HepG2 (cell line): ENCODE results near the gene GRIN3B. TPM values are rescaled to one million over a fixed set of nuclear protein-coding genes. Genes with fewer than 3 reads are reported as not detected.
A peak's percentile ranks its signal among the peaks of the same experiment; 100 is the strongest.

ENCODE experiments used
- CBX5 ChIP-seq: sonication (generic); formaldehyde crosslinking; IDR thresholded peaks from 2 replicates; pipeline ENCODE4 v1.4.0; 2020; ENCODE audit warnings: missing genetic modification reagents, borderline replicate concordance
- GFI1 ChIP-seq: sonication (generic); formaldehyde crosslinking; IDR thresholded peaks from 2 replicates; pipeline ENCODE4 v1.5.0; 2020; ENCODE audit warnings: missing genetic modification reagents, mild to moderate bottlenecking, borderline replicate concordance
- HOXA9 ChIP-seq: sonication (generic); formaldehyde crosslinking; IDR thresholded peaks from 2 replicates; pipeline ENCODE4 v1.8.1; 2022; ENCODE audit warnings: missing genetic modification reagents, mild to moderate bottlenecking, moderate library complexity, borderline replicate concordance
- MEF2D ChIP-seq: sonication (generic); formaldehyde crosslinking; IDR thresholded peaks from 2 replicates; pipeline ENCODE4 v1.5.1; 2020; ENCODE audit warnings: mild to moderate bottlenecking, missing genetic modification reagents
- NR2C2 ChIP-seq: sonication (generic); formaldehyde crosslinking; IDR thresholded peaks from 2 replicates; pipeline ENCODE4 v1.4.0; 2020; ENCODE audit warnings: missing genetic modification reagents, mild to moderate bottlenecking, moderate library complexity, borderline replicate concordance
- PHF21A ChIP-seq: sonication (generic); formaldehyde crosslinking; IDR thresholded peaks from 2 replicates; pipeline ENCODE4 v1.5.0; 2020; ENCODE audit warnings: mild to moderate bottlenecking, missing genetic modification reagents
- RXRB ChIP-seq: IDR thresholded peaks from 2 replicates; pipeline ENCODE4 v1.6.1; 2016; ENCODE audit warnings: borderline replicate concordance, missing genetic modification reagents, missing compliant biosample characterization
- SIN3B ChIP-seq: fragments of 150-350 bp; IDR thresholded peaks from 2 replicates; pipeline ENCODE4 v1.6.1; 2014; ENCODE audit warnings: low read length
- SNAI1 ChIP-seq: sonication (generic); formaldehyde crosslinking; IDR thresholded peaks from 2 replicates; pipeline ENCODE4 v1.5.0; 2020; ENCODE audit warnings: mild to moderate bottlenecking, missing genetic modification reagents, borderline replicate concordance
- U2AF1 ChIP-seq: fragments of 200-400 bp; formaldehyde crosslinking; optimal IDR thresholded peaks from 2 replicates; pipeline ENCODE3; 2017; ENCODE audit warnings: mild to moderate bottlenecking, low read depth, low read length
- U2AF2 ChIP-seq: fragments of 200-400 bp; formaldehyde crosslinking; IDR thresholded peaks from 2 replicates; pipeline ENCODE4 v1.6.1; 2017; ENCODE audit warnings: low read depth, mild to moderate bottlenecking, low read length
- ZBTB3 ChIP-seq: sonication (generic); formaldehyde crosslinking; IDR thresholded peaks from 2 replicates; pipeline ENCODE4 v1.4.0; 2020; ENCODE audit warnings: low read depth, mild to moderate bottlenecking, moderate library complexity, missing genetic modification reagents, borderline replicate concordance
- ZC3H4 ChIP-seq: sonication (generic); formaldehyde crosslinking; IDR thresholded peaks from 2 replicates; pipeline ENCODE4 v1.4.0; 2020; ENCODE audit warnings: missing genetic modification reagents, borderline replicate concordance
- ZNF232 ChIP-seq: sonication (generic); formaldehyde crosslinking; IDR thresholded peaks from 2 replicates; pipeline ENCODE4 v1.4.0; 2020; ENCODE audit warnings: missing genetic modification reagents, borderline replicate concordance
- ZNF264 ChIP-seq: sonication (generic); formaldehyde crosslinking; IDR thresholded peaks from 2 replicates; pipeline ENCODE4 v1.4.0; 2020; ENCODE audit warnings: missing genetic modification reagents
- ZNF562 ChIP-seq: sonication (generic); formaldehyde crosslinking; IDR thresholded peaks from 2 replicates; pipeline ENCODE4 v1.8.0; 2022; ENCODE audit warnings: missing genetic modification reagents, borderline replicate concordance
- ZNF572 ChIP-seq: sonication (generic); formaldehyde crosslinking; IDR thresholded peaks from 2 replicates; pipeline ENCODE4 v1.5.1; 2020; ENCODE audit warnings: mild to moderate bottlenecking, missing genetic modification reagents
- ZSCAN31 ChIP-seq: sonication (generic); formaldehyde crosslinking; IDR thresholded peaks from 2 replicates; pipeline ENCODE4 v1.5.0; 2020; ENCODE audit warnings: low read depth, mild to moderate bottlenecking, missing genetic modification reagents
- polyA plus RNA-seq, 8 experiments: library from polyadenylated mRNA; depleted of rRNA in 3 of 8; stranded (reverse) in 7 of 8; unstranded in 1 of 8; fragments of >200 nt; fragmentation: Illumina TruSeq in 4 of 8; extraction: Trizol in 4 of 8; gene quantifications; 2 replicates each; pipeline versions ENCODE4 v1.2.1 to v1.2.3, GENCODE V29; 2011 to 2016; ENCODE audit warnings: low read depth in 4 of 8, missing spikeins in 1 of 8, mixed read lengths in 1 of 8; ENCODE audit not compliant: insufficient read depth in 1 of 8
- total RNA-seq, 5 experiments: library from RNA; depleted of rRNA; stranded (reverse); fragments of >200 nt; fragmentation: Illumina TruSeq; extraction: Trizol; gene quantifications; 2 replicates each; pipeline ENCODE4 v1.2.3, GENCODE V29; 2016; ENCODE audit warnings: low read depth in 1 of 5
- TF ChIP-seq, protein P1 (sequence below): IDR thresholded peaks from 2 replicates; pipeline ENCODE4 v1.6.1; 2018; ENCODE audit warnings: missing genetic modification reagents, mild to moderate bottlenecking, missing compliant biosample characterization
- TF ChIP-seq, protein P2 (sequence below): sonication (generic); formaldehyde crosslinking; IDR thresholded peaks from 2 replicates; pipeline ENCODE4 v1.4.0; 2020; ENCODE audit warnings: mild to moderate bottlenecking, missing genetic modification reagents
- TF ChIP-seq, protein P3 (sequence below): sonication (generic); formaldehyde crosslinking; IDR thresholded peaks from 2 replicates; pipeline ENCODE4 v1.4.0; 2020; ENCODE audit warnings: mild to moderate bottlenecking, missing genetic modification reagents

GRIN3B gene
- total and polyA plus RNA-seq, 2 of the 13 experiments (the other 11 are each of a cell fraction or from before 2014, with no cell fraction given): 0.07 to 0.20 TPM

DNA sequence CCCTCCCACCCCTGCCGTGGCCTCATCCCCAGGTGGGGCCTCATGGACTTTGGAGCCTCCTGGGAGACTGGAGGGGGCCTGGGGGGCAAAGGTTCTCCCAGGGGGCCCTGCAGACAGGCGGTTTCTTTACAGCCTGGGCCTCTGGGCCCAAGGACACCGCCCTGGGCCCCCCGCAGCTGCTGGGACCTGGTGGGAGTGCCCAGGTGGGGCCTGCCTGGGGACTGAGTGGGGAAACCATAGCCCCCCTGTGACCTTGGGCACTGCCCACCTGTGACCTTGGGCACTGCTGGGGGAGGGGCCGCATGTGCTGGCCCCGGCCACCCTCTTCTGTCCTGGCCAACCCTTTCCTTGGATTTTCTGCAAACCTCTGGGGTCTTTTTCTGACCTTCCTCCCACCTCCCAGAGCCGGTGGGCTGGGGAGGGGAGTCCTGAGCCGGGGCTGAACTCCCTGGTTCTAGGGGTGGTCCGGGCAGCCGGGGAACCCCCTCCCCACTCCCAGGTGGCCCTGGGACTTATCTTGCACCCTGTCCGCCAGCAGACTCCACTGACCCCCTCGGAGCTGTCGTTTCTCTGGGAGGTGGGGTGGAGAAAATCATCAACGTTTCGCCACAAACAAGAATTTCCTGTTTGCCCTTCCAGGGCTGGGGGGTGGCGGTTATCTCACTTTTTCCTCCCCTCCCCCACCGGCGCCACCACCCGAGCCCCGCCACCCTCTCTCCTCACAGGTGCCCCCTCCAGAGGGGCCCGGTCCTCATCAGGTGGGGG lies 47.4 kb upstream of the GRIN3B start (continued):
- TF ChIP-seq, protein P1, sequence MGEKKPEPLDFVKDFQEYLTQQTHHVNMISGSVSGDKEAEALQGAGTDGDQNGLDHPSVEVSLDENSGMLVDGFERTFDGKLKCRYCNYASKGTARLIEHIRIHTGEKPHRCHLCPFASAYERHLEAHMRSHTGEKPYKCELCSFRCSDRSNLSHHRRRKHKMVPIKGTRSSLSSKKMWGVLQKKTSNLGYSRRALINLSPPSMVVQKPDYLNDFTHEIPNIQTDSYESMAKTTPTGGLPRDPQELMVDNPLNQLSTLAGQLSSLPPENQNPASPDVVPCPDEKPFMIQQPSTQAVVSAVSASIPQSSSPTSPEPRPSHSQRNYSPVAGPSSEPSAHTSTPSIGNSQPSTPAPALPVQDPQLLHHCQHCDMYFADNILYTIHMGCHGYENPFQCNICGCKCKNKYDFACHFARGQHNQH (CRISPR knock-in tag): peak; percentile 97
- TF ChIP-seq ZNF264 (CRISPR knock-in tag) (peak; percentile 83), PHF21A (CRISPR knock-in tag) (peak; percentile 99), GFI1 (CRISPR knock-in tag) (0 out of 2 replicates have a peak, but pooled peaks have one; percentile 16), RXRB (CRISPR knock-in tag) (peak; percentile 94), U2AF1 (peak; percentile 83), ZNF562 (CRISPR knock-in tag) (no peak), CBX5 (CRISPR knock-in tag) (peak; percentile 77; the same call in 1 of the 2 replicates), ZNF232 (CRISPR knock-in tag) (peak; percentile 81; the same call in 1 of the 2 replicates), ZBTB3 (CRISPR knock-in tag) (no peak; the same call in 1 of the 2 replicates), ZNF572 (CRISPR knock-in tag) (peak; percentile 45; the same call in 1 of the 2 replicates), NR2C2 (CRISPR knock-in tag) (peak; percentile 88), MEF2D (CRISPR knock-in tag) (peak; percentile 91), ZSCAN31 (CRISPR knock-in tag) (peak; percentile 68; the same call in 1 of the 2 replicates), SIN3B (no peak), HOXA9 (CRISPR knock-in tag) (no peak), U2AF2 (no peak; the same call in 1 of the 2 replicates), SNAI1 (CRISPR knock-in tag) (peak; percentile 86; the same call in 1 of the 2 replicates), ZC3H4 (CRISPR knock-in tag) (peak; percentile 69; the same call in 1 of the 2 replicates)
- TF ChIP-seq, protein P2, sequence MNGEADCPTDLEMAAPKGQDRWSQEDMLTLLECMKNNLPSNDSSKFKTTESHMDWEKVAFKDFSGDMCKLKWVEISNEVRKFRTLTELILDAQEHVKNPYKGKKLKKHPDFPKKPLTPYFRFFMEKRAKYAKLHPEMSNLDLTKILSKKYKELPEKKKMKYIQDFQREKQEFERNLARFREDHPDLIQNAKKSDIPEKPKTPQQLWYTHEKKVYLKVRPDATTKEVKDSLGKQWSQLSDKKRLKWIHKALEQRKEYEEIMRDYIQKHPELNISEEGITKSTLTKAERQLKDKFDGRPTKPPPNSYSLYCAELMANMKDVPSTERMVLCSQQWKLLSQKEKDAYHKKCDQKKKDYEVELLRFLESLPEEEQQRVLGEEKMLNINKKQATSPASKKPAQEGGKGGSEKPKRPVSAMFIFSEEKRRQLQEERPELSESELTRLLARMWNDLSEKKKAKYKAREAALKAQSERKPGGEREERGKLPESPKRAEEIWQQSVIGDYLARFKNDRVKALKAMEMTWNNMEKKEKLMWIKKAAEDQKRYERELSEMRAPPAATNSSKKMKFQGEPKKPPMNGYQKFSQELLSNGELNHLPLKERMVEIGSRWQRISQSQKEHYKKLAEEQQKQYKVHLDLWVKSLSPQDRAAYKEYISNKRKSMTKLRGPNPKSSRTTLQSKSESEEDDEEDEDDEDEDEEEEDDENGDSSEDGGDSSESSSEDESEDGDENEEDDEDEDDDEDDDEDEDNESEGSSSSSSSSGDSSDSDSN: peak; percentile 82
- TF ChIP-seq, protein P3, sequence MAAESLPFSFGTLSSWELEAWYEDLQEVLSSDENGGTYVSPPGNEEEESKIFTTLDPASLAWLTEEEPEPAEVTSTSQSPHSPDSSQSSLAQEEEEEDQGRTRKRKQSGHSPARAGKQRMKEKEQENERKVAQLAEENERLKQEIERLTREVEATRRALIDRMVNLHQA (CRISPR knock-in tag): no peak
- TF ChIP-seq, all 625 proteins: peak for 335
